Activated CD4-positive, alpha-beta T cell treated with anti-CD3 and anti-CD28 coated beads, Interleukin-2, amount 10 ng/mL, durations not matched to agents 24 days and 14 days (primary cell): ENCODE results near the gene PCDHGB1. TPM values are rescaled to one million over a fixed set of nuclear protein-coding genes. Genes with fewer than 3 reads are reported as not detected.
"Not testable (repeated sequence)": the region's sequence is repeated elsewhere in the genome, so short reads cannot be mapped to it uniquely, and the experiment has no call there.

Experiments used
- DNase-seq: peaks from one replicate; pipeline ENCODE4 v3.0.0; 2022
- H3K27ac Mint-ChIP-seq: one replicate; pipeline ENCODE4 v1.8.0; 2022; ENCODE audit warnings: mild to moderate bottlenecking, mixed read lengths
- H3K27me3 Mint-ChIP-seq: one replicate; pipeline ENCODE4 v1.8.0; 2022; ENCODE audit warnings: mixed read lengths
- H3K36me3 Mint-ChIP-seq: one replicate; pipeline ENCODE4 v1.8.0; 2022; ENCODE audit warnings: low read depth, mild to moderate bottlenecking, mixed read lengths
- H3K4me1 Mint-ChIP-seq: one replicate; pipeline ENCODE4 v1.8.0; 2021; ENCODE audit warnings: mixed read lengths
- H3K4me3 Mint-ChIP-seq: one replicate; pipeline ENCODE4 v1.8.0; 2022; ENCODE audit warnings: mild to moderate bottlenecking, moderate library complexity, mixed read lengths
- H3K9me3 Mint-ChIP-seq: one replicate; pipeline ENCODE4 v1.8.0; 2021; ENCODE audit warnings: mixed read lengths
- intact Hi-C: fragments of 100-400 bp; cut with micrococcal nuclease; formaldehyde crosslinking; loops from one replicate; pipeline ENCODE4 v1.15.1; 2023
- total RNA-seq: library from RNA; stranded (reverse); gene quantifications from 2 replicates; pipeline ENCODE4 v1.2.3, GENCODE V29; 2022

The PCDHGB1 gene
- total RNA-seq: 0.14 and 0.19 TPM in 2 replicates

GRCh38 chr5:141349917-141350619, at the start of gene PCDHGB1:
TSS of gene PCDHGB1 (plus strand) at chr5:141350099. CDS start at chr5:141350261, 162 bp downstream.
- Mint-ChIP-seq H3K27ac (no peak within 1 kb of the TSS), H3K27me3 (peaks cover 12% of the 10 kb centered on the region), H3K4me3 (peak within 1 kb of the TSS; percentile 73), H3K36me3 (no peaks in the 10 kb centered on the region), H3K9me3 (peaks cover 24% of the 10 kb centered on the region), H3K4me1 (peaks cover 3% of the 10 kb centered on the region)
- peak; percentile 82 for DNase-seq
- intact Hi-C loops: no loop called here

- no peaks in the 10 kb centered on the region for H3K27me3 Mint-ChIP-seq
- no peaks in the 10 kb centered on the region for H3K36me3 Mint-ChIP-seq
- no peaks in the 10 kb centered on the region for H3K4me1 Mint-ChIP-seq
- DNase-seq: no peak
- H3K9me3 Mint-ChIP-seq: peaks cover 14% of the 10 kb centered on the region
- intact Hi-C loops: no loop called here
- no peak within 1 kb of the TSS for H3K4me3 Mint-ChIP-seq
- H3K27ac Mint-ChIP-seq: no peak within 1 kb of the TSS
Observed at GRCh38 chr5:141303756-141304155, 46.1 kb upstream of the PCDHGB1 start, which contains the start of gene SLC25A2. TSS of gene SLC25A2 (minus strand) at chr5:141304049. CDS start at chr5:141303865, 184 bp downstream.

GRCh38 chr5:141306630-141307029, 43.3 kb upstream of the PCDHGB1 start:
- Mint-ChIP-seq H3K27me3 (no peaks in the 10 kb centered on the region), H3K9me3 (peaks cover 21% of the 10 kb centered on the region), H3K27ac (no peak overlapping the region), H3K36me3 (no peaks in the 10 kb centered on the region), H3K4me3 (no peak overlapping the region), H3K4me1 (no peaks in the 10 kb centered on the region)
- intact Hi-C loops: no loop called here
- no peak for DNase-seq

- no peaks in the 10 kb centered on the region for H3K27me3 Mint-ChIP-seq
- peaks cover 6% of the 10 kb centered on the region for H3K4me1 Mint-ChIP-seq
- H3K4me3 Mint-ChIP-seq: no peak overlapping the region
- peaks cover 40% of the 10 kb centered on the region for H3K9me3 Mint-ChIP-seq
- no peak for DNase-seq
- no peak overlapping the region for H3K27ac Mint-ChIP-seq
- peaks cover 51% of the 10 kb centered on the region for H3K36me3 Mint-ChIP-seq
- intact Hi-C loops: no loop called here
Observed at GRCh38 chr5:141313711-141314110, 36.2 kb upstream of the PCDHGB1 start.

GRCh38 chr5:141316963-141317362, 32.9 kb upstream of the PCDHGB1 start:
- H3K27me3 Mint-ChIP-seq, intact Hi-C loops, H3K4me3 Mint-ChIP-seq, DNase-seq, H3K27ac Mint-ChIP-seq: not testable (repeated sequence)
- H3K36me3 Mint-ChIP-seq: peaks cover 79% of the 10 kb centered on the region
- peaks cover 55% of the 10 kb centered on the region for H3K9me3 Mint-ChIP-seq
- peaks cover 14% of the 10 kb centered on the region for H3K4me1 Mint-ChIP-seq

GRCh38 chr5:141319202-141319601, 30.7 kb upstream of the PCDHGB1 start:
- no peak for DNase-seq
- Mint-ChIP-seq H3K27ac (peak overlapping the region; percentile 48), H3K4me1 (peaks cover 13% of the 10 kb centered on the region), H3K9me3 (peaks cover 44% of the 10 kb centered on the region), H3K4me3 (peak overlapping the region; percentile 92), H3K27me3 (peaks cover 2% of the 10 kb centered on the region), H3K36me3 (peaks cover 69% of the 10 kb centered on the region)
- intact Hi-C loops: no loop called here

GRCh38 chr5:141319699-141320098, 30.2 kb upstream of the PCDHGB1 start:
- Mint-ChIP-seq H3K9me3 (peaks cover 42% of the 10 kb centered on the region), H3K27ac (peak overlapping the region; percentile 99), H3K27me3 (peaks cover 2% of the 10 kb centered on the region), H3K4me1 (peaks cover 12% of the 10 kb centered on the region), H3K4me3 (peak overlapping the region; percentile 92), H3K36me3 (peaks cover 66% of the 10 kb centered on the region)
- DNase-seq: no peak
- intact Hi-C loops: loop anchor here (1.0 to 10.0 kb wide), 4 partner anchors 193 to 1035 kb away; partner anchors contain the start of genes HDAC3 and RELL2

GRCh38 chr5:141320225-141321169, 29.4 kb upstream of the PCDHGB1 start, which contains the start of gene TAF7:
TSS of gene TAF7 (minus strand) at chr5:141320784. CDS start at chr5:141320044, 740 bp downstream.
- intact Hi-C loops: loop anchor here (1.0 to 10.0 kb wide), 4 partner anchors 192 to 1034 kb away; partner anchors contain the start of genes HDAC3 and RELL2
- peak within 1 kb of the TSS; percentile 92 for H3K4me3 Mint-ChIP-seq
- peak; percentile 98 for DNase-seq
- peak within 1 kb of the TSS; percentile 99 for H3K27ac Mint-ChIP-seq
- peaks cover 36% of the 10 kb centered on the region for H3K9me3 Mint-ChIP-seq
- peaks cover 58% of the 10 kb centered on the region for H3K36me3 Mint-ChIP-seq
- peaks cover 12% of the 10 kb centered on the region for H3K4me1 Mint-ChIP-seq
- peaks cover 2% of the 10 kb centered on the region for H3K27me3 Mint-ChIP-seq

- no peak overlapping the region for H3K27ac Mint-ChIP-seq
- H3K4me1 Mint-ChIP-seq: peaks cover 20% of the 10 kb centered on the region
- peaks cover 5% of the 10 kb centered on the region for H3K27me3 Mint-ChIP-seq
- peaks cover 43% of the 10 kb centered on the region for H3K36me3 Mint-ChIP-seq
- H3K9me3 Mint-ChIP-seq: peaks cover 38% of the 10 kb centered on the region
- no peak for DNase-seq
- H3K4me3 Mint-ChIP-seq: no peak overlapping the region
- intact Hi-C loops: loop anchor here (10.0 kb wide), 2 partner anchors 313 to 1033 kb away; partner anchors contain the start of genes HDAC3 and RELL2
Observed at GRCh38 chr5:141322261-141322660, 27.6 kb upstream of the PCDHGB1 start.

- H3K4me1 Mint-ChIP-seq: peaks cover 8% of the 10 kb centered on the region
- peak overlapping the region; percentile 90 for H3K27ac Mint-ChIP-seq
- intact Hi-C loops: loop anchor here (1.0 to 10.0 kb wide), 3 partner anchors 188 to 1029 kb away; partner anchors contain the start of genes HDAC3 and RELL2
- peaks cover 13% of the 10 kb centered on the region for H3K9me3 Mint-ChIP-seq
- H3K27me3 Mint-ChIP-seq: peaks cover 12% of the 10 kb centered on the region
- H3K4me3 Mint-ChIP-seq: peak overlapping the region; percentile 92
- peak; percentile 90 for DNase-seq
- peaks cover 9% of the 10 kb centered on the region for H3K36me3 Mint-ChIP-seq
Observed at GRCh38 chr5:141326088-141326854, 23.6 kb upstream of the PCDHGB1 start.

GRCh38 chr5:141328231-141328630, 21.7 kb upstream of the PCDHGB1 start:
- peaks cover 8% of the 10 kb centered on the region for H3K4me1 Mint-ChIP-seq
- peaks cover 24% of the 10 kb centered on the region for H3K27me3 Mint-ChIP-seq
- no peak overlapping the region for H3K27ac Mint-ChIP-seq
- H3K4me3 Mint-ChIP-seq: no peak overlapping the region
- H3K9me3 Mint-ChIP-seq: peaks cover 21% of the 10 kb centered on the region
- peak; percentile 53 for DNase-seq
- peaks cover 3% of the 10 kb centered on the region for H3K36me3 Mint-ChIP-seq
- intact Hi-C loops: loop anchor here (10.0 kb wide), 2 partner anchors 307 to 1027 kb away; partner anchors contain the start of genes HDAC3 and RELL2

GRCh38 chr5:141330299-141331080, 19.4 kb upstream of the PCDHGB1 start, which contains the start of gene PCDHGA1:
TSS of gene PCDHGA1 (plus strand) at chr5:141330514.
- Mint-ChIP-seq H3K36me3 (peaks cover 3% of the 10 kb centered on the region), H3K4me3 (peak within 1 kb of the TSS; percentile 56), H3K9me3 (peaks cover 22% of the 10 kb centered on the region), H3K27me3 (peaks cover 35% of the 10 kb centered on the region), H3K27ac (no peak within 1 kb of the TSS), H3K4me1 (peaks cover 8% of the 10 kb centered on the region)
- DNase-seq: peak; percentile 73
- intact Hi-C loops: loop anchor here (10.0 kb wide), 1 partner anchor 86 kb away; the partner anchor contains the start of gene PCDHB15
